Panc1 (cell line): ENCODE data around the gene PLCB1. TPM values are rescaled to one million over a fixed set of nuclear protein-coding genes. Genes with fewer than 3 reads are reported as not detected.

Source experiments
- ATAC-seq: fragments of 200-7000 bp; cut with Tn5 transposase; 2 replicates; pipeline ENCODE4 v1.9.1; 2020; ENCODE audit warnings: mild to moderate bottlenecking, moderate library complexity
- BruUV-seq: library from RNA; stranded (reverse); fragments of 400-500 nt; replicated peaks from 2 replicates; lab custom pipeline; 2021; lab: Mats Ljungman, UMichigan
- CTCF ChIA-PET: fragments of 300-600 bp; sonication (Branson Sonifier 250); formaldehyde crosslinking; loops from one replicate; lab custom pipeline; 2022; ENCODE audit warnings: antibody characterized with exemption; lab: Charles Lee
- POLR2A ChIA-PET: fragments of 300-600 bp; sonication (Branson Sonifier 250); formaldehyde crosslinking; loops from one replicate; lab custom pipeline; 2022; ENCODE audit warnings: antibody characterized with exemption; lab: Charles Lee
- DNase-seq: peaks from one replicate; pipeline ENCODE4 v3.0.0-alpha.2; 2010; ENCODE audit warnings: low read depth, low spot score
- H3K27ac ChIP-seq: 2 replicates; pipeline ENCODE4 v1.5.1; 2011; ENCODE audit warnings: mild to moderate bottlenecking, low read length, inconsistent platforms
- H3K27me3 ChIP-seq: fragments of 200-500 bp; sonication (Bioruptor generic); 2 replicates; pipeline ENCODE4 v1.6.0; 2014; ENCODE audit warnings: low read length, inconsistent platforms; ENCODE audit not compliant: control insufficient read depth, insufficient read depth
- H3K36me3 ChIP-seq: fragments of 200-500 bp; sonication (Bioruptor generic); 2 replicates; pipeline ENCODE4 v1.5.1; 2014; ENCODE audit warnings: inconsistent platforms, mild to moderate bottlenecking, low read length, moderate library complexity; ENCODE audit not compliant: control insufficient read depth, insufficient read depth
- H3K4me1 ChIP-seq: 2 replicates; pipeline ENCODE4 v1.5.1; 2011; ENCODE audit warnings: inconsistent platforms, mild to moderate bottlenecking, low read length, moderate library complexity; ENCODE audit not compliant: control insufficient read depth, insufficient read depth
- H3K4me3 ChIP-seq, 2 experiments: 2 replicates each; pipeline ENCODE4 v1.5.1; 2011 to 2012; ENCODE audit warnings: low read depth in 2 of 2, low read length in 2 of 2, mild to moderate bottlenecking in 2 of 2, inconsistent platforms in 1 of 2, moderate library complexity in 1 of 2
- H3K9me3 ChIP-seq: fragments of 200-500 bp; sonication (Bioruptor generic); 2 replicates; pipeline ENCODE4 v1.5.1; 2014; ENCODE audit warnings: low read depth, mild to moderate bottlenecking, inconsistent platforms, low read length, moderate library complexity; ENCODE audit not compliant: control insufficient read depth, insufficient read depth
- CTCF ChIP-seq: fragments of 450-650 bp; IDR thresholded peaks from 2 replicates; pipeline ENCODE4 v1.5.1; 2017; ENCODE audit warnings: mild to moderate bottlenecking
- POLR2AphosphoS5 ChIP-seq: IDR thresholded peaks from 2 replicates; pipeline ENCODE4 v1.6.1; 2012; ENCODE audit warnings: mild to moderate bottlenecking, low read depth, low read length, moderate library complexity
- REST ChIP-seq, 2 experiments: IDR thresholded peaks; 2 replicates each; pipeline ENCODE4 v1.6.1; 2011 to 2012; ENCODE audit warnings: low read depth in 2 of 2, control low read depth in 1 of 2, low read length in 1 of 2, mild to moderate bottlenecking in 1 of 2, moderate library complexity in 1 of 2; ENCODE audit not compliant: insufficient read depth in 1 of 2
- SIN3A ChIP-seq: IDR thresholded peaks from 2 replicates; pipeline ENCODE4 v1.6.1; 2012; ENCODE audit warnings: low read depth, mild to moderate bottlenecking, low read length, moderate library complexity, borderline replicate concordance; ENCODE audit not compliant: insufficient read depth
- TCF7L2 ChIP-seq: IDR thresholded peaks from 2 replicates; pipeline ENCODE4 v1.6.1; 2011; ENCODE audit warnings: mild to moderate bottlenecking, low read depth, low read length, inconsistent platforms
- in situ Hi-C: cut with HindIII; loops from 2 replicates; pipeline ENCODE4 v1.10.0; 2016; ENCODE audit warnings: low sequenced_read_pairs, low pct_unique_long_range_greater_than_20kb
- intact Hi-C: fragments of 100-400 bp; cut with micrococcal nuclease; formaldehyde crosslinking; loops from one replicate; pipeline ENCODE4 v1.10.0; 2022; ENCODE audit not compliant: unreplicated experiment
- total RNA-seq: library from RNA; stranded (reverse); gene quantifications from one replicate; pipeline ENCODE4 v1.2.1, GENCODE V29; 2021; ENCODE audit not compliant: unreplicated experiment

Gene PLCB1
- total RNA-seq, 1 experiment from 2014 or later, result 0.59 TPM

GRCh38 chr20:8203366-8203765, 71.3 kb downstream of the PLCB1 start:
- intact Hi-C loops (no loop called here), in situ Hi-C loops (no loop called here)
- POLR2A ChIA-PET, result no interaction called here
- CTCF ChIA-PET, result no interaction called here
- DNase-seq (no peak), ATAC-seq (no peak)
- no peak overlapping the region for H3K27ac ChIP-seq
- H3K4me3 ChIP-seq, result no peak overlapping the region
- TF ChIP-seq CTCF (no peak), POLR2AphosphoS5 (no peak), TCF7L2 (no peak), SIN3A (no peak), REST (IDR thresholded peaks at IDR 0.05; ENCODE audit: insufficient read depth in 1 of 2, low read depth in 2 of 2, low read length in 1 of 2) (no peak)
- H3K36me3 ChIP-seq, result no peaks in the 10 kb centered on the region
- no peaks in the 10 kb centered on the region for H3K9me3 ChIP-seq
- BruUV-seq, result no TSS peak
- no peaks in the 10 kb centered on the region for H3K27me3 ChIP-seq
- no peaks in the 10 kb centered on the region for H3K4me1 ChIP-seq

- intact Hi-C loops (no loop called here), in situ Hi-C loops (no loop called here)
- Histone ChIP-seq H3K36me3 (no peaks in the 10 kb centered on the region), H3K4me1 (no peaks in the 10 kb centered on the region), H3K9me3 (no peaks in the 10 kb centered on the region), H3K27ac (no peak overlapping the region), H3K27me3 (no peaks in the 10 kb centered on the region), H3K4me3 (no peak overlapping the region)
- no peak for ATAC-seq
- BruUV-seq, result no TSS peak
- POLR2A ChIA-PET, result no interaction called here
- DNase-seq, result no peak
- CTCF ChIA-PET, result no interaction called here
- no peak for TF ChIP-seq TCF7L2
- TF ChIP-seq REST (IDR thresholded peaks at IDR 0.05; ENCODE audit: insufficient read depth in 1 of 2, low read depth in 2 of 2, low read length in 1 of 2), result no peak
- no peak for TF ChIP-seq POLR2AphosphoS5
- no peak for TF ChIP-seq SIN3A
- TF ChIP-seq CTCF, result no peak
Measured at GRCh38 chr20:8205996-8206395, 73.9 kb downstream of the PLCB1 start.
